ENCODE results near the gene SHISAL2A. TPM values are rescaled to one million over a fixed set of nuclear protein-coding genes. Genes with fewer than 3 reads are reported as not detected.

SHISAL2A gene
- total and polyA plus RNA-seq, 2 of the 13 experiments (the other 11 are each of a cell fraction or from before 2014, with no cell fraction given) = not detected

DNA sequence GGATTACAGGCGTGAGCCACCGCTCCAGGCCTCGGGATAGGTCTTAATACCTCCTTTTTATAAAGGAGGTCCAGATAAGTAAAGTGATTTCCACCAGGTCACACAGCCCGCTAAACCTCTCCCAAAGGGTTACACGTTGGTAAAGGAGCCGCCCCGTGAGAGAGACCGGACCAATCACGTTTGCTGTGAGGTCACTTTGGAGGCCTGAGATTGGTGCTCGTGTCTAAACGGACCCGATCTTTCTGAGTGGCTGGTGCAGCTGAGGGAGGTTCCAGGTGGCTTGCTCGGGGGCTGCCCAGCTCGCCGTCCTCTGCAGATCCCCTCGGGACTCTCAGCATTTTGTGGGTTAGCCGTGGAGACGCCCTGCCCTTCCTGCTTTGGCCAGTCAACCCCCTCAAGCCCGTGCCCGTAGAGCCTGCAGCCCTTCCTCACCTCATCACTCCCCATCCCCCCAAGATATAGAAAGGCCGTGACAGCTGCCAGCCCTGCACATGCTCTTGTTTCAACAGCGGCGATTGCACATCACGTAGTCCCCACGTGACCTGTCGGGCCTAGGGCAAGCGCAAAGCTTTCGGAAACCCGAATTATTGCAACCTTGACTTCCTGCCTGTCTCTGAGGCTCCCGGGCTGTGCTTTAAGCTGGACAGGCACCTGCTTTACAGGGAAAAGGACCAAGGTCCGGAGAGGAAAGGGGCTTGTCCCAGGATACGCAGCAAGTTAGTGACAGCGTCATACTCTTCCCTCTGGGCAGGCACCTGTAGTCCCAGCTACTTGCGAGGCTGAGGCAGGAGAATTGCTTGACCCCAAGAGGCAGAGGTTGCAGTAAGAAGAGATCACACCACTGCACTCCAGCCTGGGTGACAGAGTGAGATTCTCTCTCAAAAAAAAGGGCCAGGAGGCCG, 70.2 kb downstream of the SHISAL2A start (continued):
- TF ChIP-seq, protein P1, sequence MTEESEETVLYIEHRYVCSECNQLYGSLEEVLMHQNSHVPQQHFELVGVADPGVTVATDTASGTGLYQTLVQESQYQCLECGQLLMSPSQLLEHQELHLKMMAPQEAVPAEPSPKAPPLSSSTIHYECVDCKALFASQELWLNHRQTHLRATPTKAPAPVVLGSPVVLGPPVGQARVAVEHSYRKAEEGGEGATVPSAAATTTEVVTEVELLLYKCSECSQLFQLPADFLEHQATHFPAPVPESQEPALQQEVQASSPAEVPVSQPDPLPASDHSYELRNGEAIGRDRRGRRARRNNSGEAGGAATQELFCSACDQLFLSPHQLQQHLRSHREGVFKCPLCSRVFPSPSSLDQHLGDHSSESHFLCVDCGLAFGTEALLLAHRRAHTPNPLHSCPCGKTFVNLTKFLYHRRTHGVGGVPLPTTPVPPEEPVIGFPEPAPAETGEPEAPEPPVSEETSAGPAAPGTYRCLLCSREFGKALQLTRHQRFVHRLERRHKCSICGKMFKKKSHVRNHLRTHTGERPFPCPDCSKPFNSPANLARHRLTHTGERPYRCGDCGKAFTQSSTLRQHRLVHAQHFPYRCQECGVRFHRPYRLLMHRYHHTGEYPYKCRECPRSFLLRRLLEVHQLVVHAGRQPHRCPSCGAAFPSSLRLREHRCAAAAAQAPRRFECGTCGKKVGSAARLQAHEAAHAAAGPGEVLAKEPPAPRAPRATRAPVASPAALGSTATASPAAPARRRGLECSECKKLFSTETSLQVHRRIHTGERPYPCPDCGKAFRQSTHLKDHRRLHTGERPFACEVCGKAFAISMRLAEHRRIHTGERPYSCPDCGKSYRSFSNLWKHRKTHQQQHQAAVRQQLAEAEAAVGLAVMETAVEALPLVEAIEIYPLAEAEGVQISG (CRISPR knock-in tag; IDR thresholded peaks at IDR 0.05) = peak; percentile 86
- TF ChIP-seq MIXL1 (CRISPR knock-in tag; IDR thresholded peaks at IDR 0.05) = peak; percentile 50; the same call in 1 of the 2 replicates
- TF ChIP-seq SALL2 (CRISPR knock-in tag; IDR thresholded peaks at IDR 0.05) = peak; percentile 90
- peak; percentile 85; the same call in 1 of the 2 replicates for TF ChIP-seq ZNF253 (CRISPR knock-in tag; IDR thresholded peaks at IDR 0.05; ENCODE audit: borderline replicate concordance)
- TF ChIP-seq ZFP1 (CRISPR knock-in tag; IDR thresholded peaks at IDR 0.05) = no peak
- TF ChIP-seq HDAC2 (CRISPR knock-in tag; IDR thresholded peaks at IDR 0.05) = peak; percentile 57
- TF ChIP-seq MED1 (CRISPR knock-in tag; IDR thresholded peaks at IDR 0.05) = peak; percentile 78; the same call in 1 of the 2 replicates
- TF ChIP-seq PLRG1 (conservative IDR thresholded peaks at IDR 0.05) = no peak
- peak; percentile 86; the same call in 1 of the 2 replicates for TF ChIP-seq YEATS2 (CRISPR knock-in tag; IDR thresholded peaks at IDR 0.05; ENCODE audit: borderline replicate concordance)
- no peak for TF ChIP-seq ZNF75D (CRISPR knock-in tag; IDR thresholded peaks at IDR 0.05; ENCODE audit: borderline replicate concordance)
- peak; percentile 19 for TF ChIP-seq HNRNPLL (IDR thresholded peaks at IDR 0.05; ENCODE audit: low read depth, low read length, poor library complexity, severe bottlenecking)
- TF ChIP-seq KDM5B (CRISPR knock-in tag; IDR thresholded peaks at IDR 0.05; ENCODE audit: borderline replicate concordance) = peak; percentile 96
- TF ChIP-seq LCORL (IDR thresholded peaks at IDR 0.05) = no peak
- peak; percentile 95 for TF ChIP-seq LCORL (CRISPR knock-in tag; IDR thresholded peaks at IDR 0.05)
- TF ChIP-seq, protein P2, sequence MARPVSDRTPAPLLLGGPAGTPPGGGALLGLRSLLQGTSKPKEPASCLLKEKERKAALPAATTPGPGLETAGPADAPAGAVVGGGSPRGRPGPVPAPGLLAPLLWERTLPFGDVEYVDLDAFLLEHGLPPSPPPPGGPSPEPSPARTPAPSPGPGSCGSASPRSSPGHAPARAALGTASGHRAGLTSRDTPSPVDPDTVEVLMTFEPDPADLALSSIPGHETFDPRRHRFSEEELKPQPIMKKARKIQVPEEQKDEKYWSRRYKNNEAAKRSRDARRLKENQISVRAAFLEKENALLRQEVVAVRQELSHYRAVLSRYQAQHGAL (CRISPR knock-in tag; IDR thresholded peaks at IDR 0.05; ENCODE audit: not compliant biosample characterization) = peak; percentile 82
- TF ChIP-seq, protein P3, sequence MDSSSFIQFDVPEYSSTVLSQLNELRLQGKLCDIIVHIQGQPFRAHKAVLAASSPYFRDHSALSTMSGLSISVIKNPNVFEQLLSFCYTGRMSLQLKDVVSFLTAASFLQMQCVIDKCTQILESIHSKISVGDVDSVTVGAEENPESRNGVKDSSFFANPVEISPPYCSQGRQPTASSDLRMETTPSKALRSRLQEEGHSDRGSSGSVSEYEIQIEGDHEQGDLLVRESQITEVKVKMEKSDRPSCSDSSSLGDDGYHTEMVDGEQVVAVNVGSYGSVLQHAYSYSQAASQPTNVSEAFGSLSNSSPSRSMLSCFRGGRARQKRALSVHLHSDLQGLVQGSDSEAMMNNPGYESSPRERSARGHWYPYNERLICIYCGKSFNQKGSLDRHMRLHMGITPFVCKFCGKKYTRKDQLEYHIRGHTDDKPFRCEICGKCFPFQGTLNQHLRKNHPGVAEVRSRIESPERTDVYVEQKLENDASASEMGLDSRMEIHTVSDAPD (CRISPR knock-in tag; IDR thresholded peaks at IDR 0.05) = peak; percentile 57
- peak; percentile 76 for TF ChIP-seq GABPB1 (CRISPR knock-in tag; IDR thresholded peaks at IDR 0.05)
- TF ChIP-seq ZNF484 (CRISPR knock-in tag; IDR thresholded peaks at IDR 0.05; ENCODE audit: borderline replicate concordance, low read depth) = no peak

All from HepG2 (cell line).